HepG2 (cell line): ENCODE data around the gene MEMO1. TPM values are rescaled to one million over a fixed set of nuclear protein-coding genes. Genes with fewer than 3 reads are reported as not detected.

Experiments
- CREBL2 ChIP-seq: sonication (generic); formaldehyde crosslinking; IDR thresholded peaks from 2 replicates; pipeline ENCODE4 v1.8.1; 2023; ENCODE audit warnings: missing genetic modification reagents, mild to moderate bottlenecking, borderline replicate concordance
- DMAP1 ChIP-seq: IDR thresholded peaks from 2 replicates; pipeline ENCODE4 v1.6.1; 2016
- DNMT3B ChIP-seq: conservative IDR thresholded peaks from 2 replicates; pipeline ENCODE4 v1.6.1; 2016; ENCODE audit warnings: missing biosample characterization, control low read depth
- ELF3 ChIP-seq: IDR thresholded peaks from 2 replicates; pipeline ENCODE4 v1.6.1; 2016; ENCODE audit warnings: missing genetic modification reagents, missing compliant biosample characterization
- HNF1A ChIP-seq, 2 experiments: sonication (generic) in 1 of 2; formaldehyde crosslinking in 1 of 2; IDR thresholded peaks; 2 replicates each; pipeline versions ENCODE4 v1.4.0 to v1.6.1; 2016 to 2020; ENCODE audit warnings: borderline replicate concordance in 1 of 2, low read depth in 1 of 2, mild to moderate bottlenecking in 1 of 2, missing genetic modification reagents in 1 of 2
- MXI1 ChIP-seq: IDR thresholded peaks from 3 replicates; pipeline ENCODE4 v1.6.1; 2012; ENCODE audit warnings: low read depth, low read length, inconsistent platforms, borderline replicate concordance
- PAX8 ChIP-seq: sonication (generic); formaldehyde crosslinking; IDR thresholded peaks from 2 replicates; pipeline ENCODE4 v1.8.0; 2022; ENCODE audit warnings: mild to moderate bottlenecking, missing genetic modification reagents, borderline replicate concordance
- REL ChIP-seq: sonication (generic); formaldehyde crosslinking; conservative IDR thresholded peaks from 2 replicates; pipeline ENCODE4 v1.8.0; 2022; ENCODE audit warnings: mild to moderate bottlenecking, missing genetic modification reagents, moderate library complexity
- RFX1 ChIP-seq: fragments of 450-650 bp; IDR thresholded peaks from 2 replicates; pipeline ENCODE4 v1.6.1; 2017
- SRSF4 ChIP-seq: fragments of 200-400 bp; formaldehyde crosslinking; IDR thresholded peaks from one replicate; pipeline ENCODE4 v1.6.1; 2018; ENCODE audit warnings: mild to moderate bottlenecking, low read depth, low read length, moderate library complexity; ENCODE audit not compliant: poor library complexity, severe bottlenecking
- ZC3H4 ChIP-seq: sonication (generic); formaldehyde crosslinking; IDR thresholded peaks from 2 replicates; pipeline ENCODE4 v1.4.0; 2020; ENCODE audit warnings: missing genetic modification reagents, borderline replicate concordance
- ZMAT5 ChIP-seq: sonication (generic); formaldehyde crosslinking; IDR thresholded peaks from 2 replicates; pipeline ENCODE4 v1.5.0; 2020; ENCODE audit warnings: mild to moderate bottlenecking, low read depth, missing genetic modification reagents, borderline replicate concordance
- ZNF276 ChIP-seq: sonication (generic); formaldehyde crosslinking; IDR thresholded peaks from 2 replicates; pipeline ENCODE4 v1.4.0; 2020; ENCODE audit warnings: mild to moderate bottlenecking, low read depth, missing genetic modification reagents
- ZNF317 ChIP-seq: sonication (generic); formaldehyde crosslinking; IDR thresholded peaks from 2 replicates; pipeline ENCODE4 v1.5.0; 2020; ENCODE audit warnings: mild to moderate bottlenecking, missing genetic modification reagents
- ZNF597 ChIP-seq: sonication (generic); formaldehyde crosslinking; IDR thresholded peaks from 2 replicates; pipeline ENCODE4 v1.5.0; 2020; ENCODE audit warnings: missing genetic modification reagents
- ZNF770 ChIP-seq: sonication (generic); formaldehyde crosslinking; IDR thresholded peaks from 2 replicates; pipeline ENCODE4 v1.5.0; 2020; ENCODE audit warnings: mild to moderate bottlenecking, missing genetic modification reagents
- polyA plus RNA-seq, 8 experiments: library from polyadenylated mRNA; depleted of rRNA in 3 of 8; stranded (reverse) in 7 of 8; unstranded in 1 of 8; fragments of >200 nt; fragmentation: Illumina TruSeq in 4 of 8; extraction: Trizol in 4 of 8; gene quantifications; 2 replicates each; pipeline versions ENCODE4 v1.2.1 to v1.2.3, GENCODE V29; 2011 to 2016; ENCODE audit warnings: low read depth in 4 of 8, missing spikeins in 1 of 8, mixed read lengths in 1 of 8; ENCODE audit not compliant: insufficient read depth in 1 of 8
- total RNA-seq, 5 experiments: library from RNA; depleted of rRNA; stranded (reverse); fragments of >200 nt; fragmentation: Illumina TruSeq; extraction: Trizol; gene quantifications; 2 replicates each; pipeline ENCODE4 v1.2.3, GENCODE V29; 2016; ENCODE audit warnings: low read depth in 1 of 5

MEMO1 gene
- total and polyA plus RNA-seq, 2 of the 13 experiments (the other 11 are each of a cell fraction or from before 2014, with no cell fraction given), result 69.8 to 81.6 TPM

- no peak for TF ChIP-seq HNF1A (IDR thresholded peaks at IDR 0.05; ENCODE audit: low read depth)
- TF ChIP-seq HNF1A (CRISPR knock-in tag; IDR thresholded peaks at IDR 0.05; ENCODE audit: borderline replicate concordance), result peak; percentile 63; the same call in 1 of the 2 replicates
- peak; percentile 90 for TF ChIP-seq ZNF317 (CRISPR knock-in tag)
- TF ChIP-seq PAX8 (CRISPR knock-in tag), result no peak
- peak; percentile 42; the same call in 1 of the 2 replicates for TF ChIP-seq ZNF276
- TF ChIP-seq SRSF4, result no peak
- no peak for TF ChIP-seq ZMAT5 (CRISPR knock-in tag)
- peak; percentile 73; the same call in 1 of the 2 replicates for TF ChIP-seq CREBL2
- TF ChIP-seq DMAP1, result peak; percentile 85
- TF ChIP-seq RFX1, result no peak
- peak; percentile 73 for TF ChIP-seq ZNF770 (CRISPR knock-in tag)
- TF ChIP-seq MXI1, result peak; percentile 76; the same call in 1 of the 3 replicates
- no peak for TF ChIP-seq ZNF597 (CRISPR knock-in tag)
- TF ChIP-seq REL (CRISPR knock-in tag), result 0 out of 2 replicates have a peak, but pooled peaks have one; percentile 81
- TF ChIP-seq ZC3H4 (CRISPR knock-in tag), result no peak
- peak; percentile 79 for TF ChIP-seq ELF3
- TF ChIP-seq DNMT3B (CRISPR knock-in tag), result 0 out of 2 replicates have a peak, but pooled peaks have one; percentile 58
Observed at GRCh38 chr2:32039447-32040219, 28.8 kb upstream of the MEMO1 start, which contains the start of gene DPY30 (continued).
